NCI-H187 treated with DMSO at 0.1 percent for 48 hours (cell line): Measurements from ENCODE around the gene EXOC1L.

Experiments
- DNase-seq: peaks from one replicate; lab custom pipeline; 2025; lab: John Stamatoyannopoulos, UW

Gene EXOC1L

GRCh38 chr4:55884093-55884850 is 64.7 kb downstream of the EXOC1L start:
- DNase-seq = no peak

DNA sequence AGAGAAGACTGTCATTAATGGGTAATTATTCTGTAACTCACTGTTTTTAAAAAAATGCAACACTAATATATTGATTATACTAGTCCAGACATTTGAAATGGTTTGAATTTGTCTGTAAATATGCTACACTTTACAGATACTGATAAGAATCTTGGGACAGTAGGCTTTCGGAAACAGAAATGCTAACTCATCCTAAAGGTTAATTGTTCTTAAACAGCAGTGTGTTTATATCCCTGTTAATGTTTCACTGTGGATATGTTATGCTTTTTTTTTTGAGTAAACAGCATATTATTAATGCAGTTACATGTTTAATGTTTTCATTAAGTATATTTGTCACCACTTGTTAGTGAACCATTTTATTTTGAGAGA is 65.2 kb downstream of the EXOC1L start:
- DNase-seq = no peak
